A673 (cell line): ENCODE measurements around the gene CADPS2. TPM values are rescaled to one million over a fixed set of nuclear protein-coding genes. Genes with fewer than 3 reads are reported as not detected.

Source experiments
- BruUV-seq: library from RNA; stranded (reverse); fragments of 400-500 nt; replicated peaks from 2 replicates; lab custom pipeline; 2021; lab: Mats Ljungman, UMichigan
- CTCF ChIA-PET: fragments of 300-600 bp; sonication (Branson Sonifier 250); formaldehyde crosslinking; loops from one replicate; lab custom pipeline; 2022; ENCODE audit warnings: antibody characterized with exemption; lab: Charles Lee
- POLR2A ChIA-PET: fragments of 300-600 bp; sonication (Branson Sonifier 250); formaldehyde crosslinking; loops from one replicate; lab custom pipeline; 2022; ENCODE audit warnings: antibody characterized with exemption; ENCODE audit not compliant: low non-redundant PET; lab: Charles Lee
- DNase-seq: peaks from one replicate; pipeline ENCODE4 v3.0.0-alpha.2; 2015; ENCODE audit warnings: low spot score
- H3K27ac ChIP-seq: fragments of 200-600 bp; sonication (generic); 2 replicates; pipeline ENCODE4 v1.5.1; 2016; ENCODE audit warnings: mixed run types, low read depth, mild to moderate bottlenecking, mixed read lengths, antibody characterized with exemption, low read length; ENCODE audit not compliant: poor library complexity, severe bottlenecking
- H3K27me3 ChIP-seq: fragments of 200-600 bp; sonication (generic); replicated peaks from 2 replicates; pipeline ENCODE4 v1.6.1; 2017; ENCODE audit warnings: mixed run types, low read depth, mild to moderate bottlenecking, mixed read lengths, antibody characterized with exemption, low read length; ENCODE audit not compliant: insufficient read depth, poor library complexity
- H3K36me3 ChIP-seq: fragments of 200-600 bp; sonication (generic); 2 replicates; pipeline ENCODE4 v1.6.1; 2016; ENCODE audit warnings: mixed run types, mild to moderate bottlenecking, mixed read lengths, antibody characterized with exemption, low read length; ENCODE audit not compliant: insufficient read depth, poor library complexity, severe bottlenecking
- H3K4me1 ChIP-seq: fragments of 200-600 bp; sonication (generic); 2 replicates; pipeline ENCODE4 v1.6.1; 2017; ENCODE audit warnings: mixed run types, mild to moderate bottlenecking, mixed read lengths, antibody characterized with exemption, low read length; ENCODE audit not compliant: insufficient read depth, poor library complexity, severe bottlenecking
- H3K4me3 ChIP-seq: fragments of 200-600 bp; sonication (generic); 2 replicates; pipeline ENCODE4 v1.5.1; 2016; ENCODE audit warnings: low read depth, mixed run types, mild to moderate bottlenecking, mixed read lengths, low read length; ENCODE audit not compliant: poor library complexity, severe bottlenecking
- H3K9me3 ChIP-seq: fragments of 200-600 bp; sonication (generic); 2 replicates; pipeline ENCODE4 v1.6.1; 2016; ENCODE audit warnings: mixed run types, low read depth, mild to moderate bottlenecking, mixed read lengths, antibody characterized with exemption, low read length; ENCODE audit not compliant: poor library complexity, severe bottlenecking
- EZH2 ChIP-seq: fragments of 200-600 bp; sonication (generic); IDR thresholded peaks from 2 replicates; pipeline ENCODE4 v1.6.1; 2017; ENCODE audit warnings: borderline replicate concordance, low read depth, mild to moderate bottlenecking, mixed read lengths, antibody characterized with exemption, low read length; ENCODE audit not compliant: poor library complexity, severe bottlenecking
- intact Hi-C: fragments of 100-400 bp; cut with micrococcal nuclease; formaldehyde crosslinking; loops from one replicate; pipeline ENCODE4 v1.10.0; 2022; ENCODE audit not compliant: unreplicated experiment
- total RNA-seq: library from RNA; stranded (reverse); gene quantifications from 2 replicates; pipeline ENCODE4 v1.2.3, GENCODE V29; 2021
- TF ChIP-seq, protein P1 (sequence below): fragments of 300-800, 200-600 bp; sonication (generic); conservative IDR thresholded peaks from 2 replicates; pipeline ENCODE4 v1.5.1; 2017; ENCODE audit warnings: low read depth, mild to moderate bottlenecking, antibody characterized with exemption, low read length, moderate library complexity, mixed read lengths

Gene CADPS2
- total RNA-seq, 1 experiment from 2014 or later = 81.3 TPM

DNA sequence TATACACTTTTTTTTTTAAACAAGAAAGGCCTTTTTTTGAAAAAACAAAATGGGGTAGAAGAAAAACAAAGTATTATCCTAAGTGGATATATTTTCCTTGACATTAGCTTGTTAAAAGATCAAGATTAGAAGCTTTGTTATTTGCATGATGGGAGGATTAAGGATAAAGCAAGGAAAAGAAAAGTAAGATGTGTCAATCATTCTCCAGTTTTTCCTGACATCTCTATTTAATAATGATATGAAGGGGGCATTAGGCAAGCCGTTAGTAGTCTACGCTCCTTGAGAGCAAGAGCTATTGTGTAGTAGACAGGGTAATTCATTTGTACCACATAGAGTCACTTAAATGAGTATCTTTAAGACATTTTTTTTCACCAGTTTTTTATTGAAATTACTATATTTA is 324.9 kb downstream of the CADPS2 start:
- DNase-seq = no peak
- no peak overlapping the region for H3K27ac ChIP-seq
- POLR2A ChIA-PET = no interaction called here
- H3K4me3 ChIP-seq = no peak overlapping the region
- intact Hi-C loops = no loop called here
- no peak for TF ChIP-seq EZH2
- no TSS peak for BruUV-seq
- CTCF ChIA-PET = no interaction called here
- H3K27me3 ChIP-seq = no peaks in the 10 kb centered on the region
- peaks cover 18% of the 10 kb centered on the region for H3K4me1 ChIP-seq
- no peaks in the 10 kb centered on the region for H3K9me3 ChIP-seq
- H3K36me3 ChIP-seq = no peaks in the 10 kb centered on the region

DNA sequence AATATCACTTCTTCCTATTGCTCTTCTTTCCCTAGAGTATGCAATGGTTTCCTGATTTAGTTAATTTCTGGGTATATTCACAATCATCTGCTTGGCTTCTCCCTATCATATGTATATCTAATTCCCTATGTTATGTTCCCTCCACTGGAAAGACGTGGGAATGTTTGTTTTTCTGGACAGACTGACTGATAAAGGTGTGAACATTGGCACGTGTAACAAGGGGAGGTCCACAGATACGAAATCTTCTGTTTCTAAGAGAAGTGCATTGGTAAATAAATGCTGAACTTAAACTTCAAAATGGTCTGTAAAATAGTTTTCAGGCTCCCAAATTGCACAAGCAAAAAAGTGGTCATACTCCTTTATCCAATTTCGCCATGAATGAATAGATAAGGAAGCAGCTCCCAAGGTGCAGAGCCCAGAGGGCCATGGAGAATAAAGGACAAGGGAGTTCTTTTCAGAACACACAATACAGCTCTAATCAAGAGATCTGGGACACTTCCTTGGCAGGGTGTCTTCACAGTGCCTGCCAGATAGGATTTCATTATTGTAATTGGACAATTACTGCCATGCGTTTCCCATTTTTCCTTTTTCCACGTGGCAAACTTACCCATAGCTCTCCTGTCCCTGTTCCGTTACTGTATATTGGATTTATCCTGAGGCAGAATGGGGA is 329.3 kb downstream of the CADPS2 start:
- no TSS peak for BruUV-seq
- Histone ChIP-seq H3K36me3 (no peaks in the 10 kb centered on the region), H3K4me3 (no peak overlapping the region), H3K27ac (no peak overlapping the region), H3K4me1 (peaks cover 24% of the 10 kb centered on the region), H3K27me3 (no peaks in the 10 kb centered on the region), H3K9me3 (no peaks in the 10 kb centered on the region)
- ChIA-PET CTCF (no interaction called here), POLR2A (no interaction called here)
- peak; percentile 60 for DNase-seq
- no peak for TF ChIP-seq EZH2
- TF ChIP-seq, protein P1, sequence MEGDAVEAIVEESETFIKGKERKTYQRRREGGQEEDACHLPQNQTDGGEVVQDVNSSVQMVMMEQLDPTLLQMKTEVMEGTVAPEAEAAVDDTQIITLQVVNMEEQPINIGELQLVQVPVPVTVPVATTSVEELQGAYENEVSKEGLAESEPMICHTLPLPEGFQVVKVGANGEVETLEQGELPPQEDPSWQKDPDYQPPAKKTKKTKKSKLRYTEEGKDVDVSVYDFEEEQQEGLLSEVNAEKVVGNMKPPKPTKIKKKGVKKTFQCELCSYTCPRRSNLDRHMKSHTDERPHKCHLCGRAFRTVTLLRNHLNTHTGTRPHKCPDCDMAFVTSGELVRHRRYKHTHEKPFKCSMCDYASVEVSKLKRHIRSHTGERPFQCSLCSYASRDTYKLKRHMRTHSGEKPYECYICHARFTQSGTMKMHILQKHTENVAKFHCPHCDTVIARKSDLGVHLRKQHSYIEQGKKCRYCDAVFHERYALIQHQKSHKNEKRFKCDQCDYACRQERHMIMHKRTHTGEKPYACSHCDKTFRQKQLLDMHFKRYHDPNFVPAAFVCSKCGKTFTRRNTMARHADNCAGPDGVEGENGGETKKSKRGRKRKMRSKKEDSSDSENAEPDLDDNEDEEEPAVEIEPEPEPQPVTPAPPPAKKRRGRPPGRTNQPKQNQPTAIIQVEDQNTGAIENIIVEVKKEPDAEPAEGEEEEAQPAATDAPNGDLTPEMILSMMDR = no peak
- intact Hi-C loops = loop anchor here (10.0 kb wide), 2 partner anchors 598 to 808 kb away; no protein-coding TSS in a partner anchor

DNA sequence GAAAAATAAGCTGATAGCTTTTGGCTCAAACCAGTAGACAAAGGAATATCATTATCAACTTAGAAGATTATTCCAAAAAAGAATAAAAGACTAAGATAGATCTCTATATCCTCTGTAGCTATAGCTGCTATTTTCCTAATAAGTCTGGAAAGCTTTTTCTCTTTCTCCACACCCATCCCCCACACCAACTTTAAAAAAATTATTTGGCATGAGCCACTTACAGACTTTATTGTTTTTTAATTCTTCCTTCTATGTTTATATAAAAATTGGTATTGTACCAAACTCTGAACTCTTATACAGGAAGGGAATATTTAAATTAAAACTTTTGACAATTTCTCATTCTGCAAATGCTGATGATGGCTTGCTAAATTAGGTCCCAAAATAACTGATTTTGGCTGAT is 330.0 kb downstream of the CADPS2 start:
- Histone ChIP-seq H3K36me3 (no peaks in the 10 kb centered on the region), H3K9me3 (no peaks in the 10 kb centered on the region), H3K27me3 (no peaks in the 10 kb centered on the region), H3K27ac (no peak overlapping the region), H3K4me1 (peaks cover 18% of the 10 kb centered on the region), H3K4me3 (no peak overlapping the region)
- CTCF ChIA-PET = interaction anchor here (0.6 kb wide), 1 partner anchor 751 kb away, joined by 3 read pairs; no protein-coding TSS in a partner anchor
- TF ChIP-seq, protein P1 = no peak
- no peak for TF ChIP-seq EZH2
- POLR2A ChIA-PET = no interaction called here
- intact Hi-C loops = loop anchor here (10.0 kb wide), 2 partner anchors 599 to 809 kb away; no protein-coding TSS in a partner anchor
- no TSS peak for BruUV-seq
- no peak for DNase-seq
